Stromal cell of bone marrow (primary cell): ENCODE results near the gene CTNNA3.

Source experiments
- DNase-seq: peaks from one replicate; pipeline ENCODE4 v3.0.0-alpha.2; 2012; ENCODE audit warnings: low read depth

The CTNNA3 gene

DNA sequence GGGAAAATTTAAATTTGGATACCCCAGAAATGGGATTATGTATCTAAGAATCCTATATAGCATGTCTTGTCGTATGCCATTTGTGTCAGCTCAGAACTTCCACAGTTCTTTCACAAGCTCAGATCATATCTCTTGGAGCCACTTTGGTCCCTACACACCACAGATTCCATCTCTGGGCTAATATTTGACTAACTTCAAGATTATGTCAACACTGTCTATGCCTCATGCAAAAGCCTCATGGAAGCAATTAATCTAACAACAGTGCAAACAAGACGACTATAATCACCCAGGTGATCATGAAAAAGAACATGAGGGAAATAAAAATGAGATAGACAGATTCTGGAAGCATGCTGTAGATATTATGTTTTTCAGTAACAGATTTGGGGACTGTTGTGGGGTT is 581.0 kb downstream of the CTNNA3 start:
- DNase-seq: no peak

DNA sequence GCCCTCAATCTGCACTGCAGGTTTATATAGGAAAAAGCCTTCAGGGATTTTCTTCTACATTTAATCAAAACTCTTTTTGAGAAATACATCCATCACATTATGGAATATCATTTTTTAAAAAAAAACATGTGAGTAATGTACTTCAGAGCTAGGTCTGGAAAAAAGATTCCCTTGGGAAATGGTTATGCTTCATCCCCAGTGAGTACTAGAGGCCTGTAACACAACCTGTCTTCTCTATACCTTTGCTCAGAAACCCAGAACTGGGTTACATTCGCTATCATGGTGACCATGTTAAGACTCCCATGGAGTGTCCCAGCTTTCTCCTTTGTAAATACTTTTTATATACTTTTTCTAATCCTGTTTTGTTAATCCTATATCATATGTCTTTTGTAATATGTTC is 583.2 kb downstream of the CTNNA3 start:
- DNase-seq: no peak

DNA sequence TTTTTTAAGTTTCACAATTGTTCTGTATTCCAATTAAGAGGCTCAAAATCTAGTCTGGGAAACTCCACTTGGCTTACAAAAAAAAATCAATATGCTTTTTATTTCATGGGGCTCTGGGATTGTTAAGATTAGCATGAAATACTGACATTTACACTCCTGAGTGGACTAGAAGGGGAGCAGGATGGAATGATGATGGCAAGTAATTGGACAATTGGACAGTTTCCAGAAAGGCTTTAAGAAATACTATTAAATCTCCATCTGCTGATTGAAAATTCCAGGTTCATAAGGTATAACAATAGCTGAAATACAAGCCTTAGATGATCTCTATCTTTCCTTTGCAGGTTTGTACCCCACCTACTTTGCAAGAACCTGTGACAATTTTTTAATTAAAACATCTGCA is 585.7 kb downstream of the CTNNA3 start:
- no peak for DNase-seq

DNA sequence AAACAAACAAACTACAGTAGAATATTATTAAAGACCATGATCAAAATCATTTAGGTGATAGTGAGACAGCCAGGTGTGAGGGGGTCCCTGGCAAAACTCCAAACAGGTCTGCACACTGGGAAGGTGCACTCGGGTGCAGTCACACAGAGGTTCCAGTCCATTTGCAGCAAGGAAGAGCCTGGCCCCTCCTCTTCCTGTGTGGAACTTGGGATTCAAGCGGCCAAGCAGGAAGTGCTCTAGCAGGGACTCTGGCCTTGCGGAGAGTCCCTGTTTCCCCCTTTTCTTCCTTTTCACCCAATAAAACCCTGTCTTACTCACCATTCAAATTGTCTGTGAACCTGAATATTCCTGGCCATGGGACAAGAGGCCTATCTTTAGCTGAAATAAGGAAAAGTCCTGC is 588.3 kb downstream of the CTNNA3 start:
- DNase-seq: no peak

DNA sequence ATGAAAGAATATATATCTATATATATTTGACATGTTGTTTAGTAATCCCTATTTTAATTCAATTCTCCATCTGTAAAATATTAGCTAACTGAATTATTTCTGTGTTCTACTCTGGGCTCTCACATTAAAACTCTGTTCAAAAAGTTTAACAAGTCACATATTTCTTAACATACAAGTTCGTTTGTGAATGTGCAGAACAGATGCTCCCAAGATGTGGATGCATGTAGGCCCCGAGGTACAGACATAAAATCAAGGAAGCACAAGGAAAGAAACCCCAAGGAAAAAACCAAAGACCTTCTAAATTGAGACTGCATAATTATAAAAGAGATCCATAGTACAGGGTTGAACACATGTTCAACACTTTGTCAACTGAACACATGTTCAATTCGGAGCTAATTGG is 595.0 kb downstream of the CTNNA3 start:
- no peak for DNase-seq

DNA sequence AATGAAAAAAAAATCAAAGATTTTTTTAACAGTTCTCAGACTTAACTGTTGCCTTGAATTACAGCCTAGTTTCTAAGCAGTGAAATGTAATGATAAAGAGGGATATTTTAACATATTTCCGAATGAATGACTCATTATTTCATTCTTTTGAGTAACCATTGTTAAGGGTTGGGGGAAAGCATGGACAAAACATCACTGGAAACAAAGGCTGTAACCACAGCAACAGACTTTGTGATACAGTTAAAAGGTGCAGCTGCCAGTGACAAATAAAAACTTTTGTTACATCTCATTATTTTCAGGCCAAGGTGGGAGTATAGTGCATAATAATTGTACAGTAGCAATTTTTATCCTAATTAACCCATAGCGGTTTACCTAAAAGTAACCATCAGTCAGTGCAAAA is 597.5 kb downstream of the CTNNA3 start:
- no peak for DNase-seq

DNA sequence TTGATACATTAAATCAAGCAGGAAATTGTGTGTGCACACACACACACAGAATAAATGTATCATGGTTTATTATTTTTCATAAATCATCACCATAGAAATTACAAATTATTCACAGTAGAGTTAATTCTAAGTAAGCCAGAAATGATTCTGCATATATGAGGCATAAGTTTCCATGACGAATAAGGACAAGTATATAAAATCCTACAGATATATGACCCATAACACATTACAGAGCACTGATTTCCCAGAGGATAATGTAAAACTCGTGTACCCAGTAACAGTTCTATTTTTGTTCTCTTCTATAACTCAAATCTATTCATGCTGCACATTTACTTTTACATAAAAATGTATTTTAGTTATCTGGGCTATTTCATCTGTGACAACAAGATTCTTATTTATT is 600.5 kb downstream of the CTNNA3 start:
- no peak for DNase-seq

DNA sequence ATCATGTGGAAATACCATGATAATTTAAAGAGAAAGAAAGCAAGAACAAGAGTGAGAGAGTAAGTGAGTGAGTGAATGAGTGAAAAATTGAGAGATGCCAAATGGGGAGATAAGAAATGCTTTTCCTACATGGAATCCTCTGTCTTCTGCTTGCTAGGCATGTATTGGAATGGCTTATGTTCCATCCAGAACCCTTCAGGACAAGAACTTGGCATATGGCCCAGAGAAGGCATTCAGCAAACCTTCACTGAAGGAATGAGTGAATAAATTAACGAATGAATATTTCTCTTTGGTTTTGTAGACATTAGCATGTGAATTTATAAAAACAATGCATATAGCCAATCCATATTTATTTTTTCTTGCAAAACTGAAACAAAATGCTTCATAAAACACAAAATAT is 608.0 kb downstream of the CTNNA3 start:
- DNase-seq: no peak

DNA sequence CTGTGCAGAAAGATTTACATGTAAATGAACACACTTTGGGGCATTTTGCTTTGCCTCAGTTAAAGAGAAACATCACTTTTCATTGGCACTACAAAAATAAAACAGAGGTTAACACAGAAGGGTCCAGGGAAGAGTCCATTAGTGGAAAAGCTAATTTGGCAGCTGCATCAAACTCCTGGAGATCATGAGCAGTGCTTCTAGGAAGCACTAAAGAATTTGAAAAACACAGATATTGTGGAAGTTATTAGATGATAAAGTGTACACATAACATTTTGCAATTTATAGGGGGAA is 608.9 kb downstream of the CTNNA3 start:
- no peak for DNase-seq

DNA sequence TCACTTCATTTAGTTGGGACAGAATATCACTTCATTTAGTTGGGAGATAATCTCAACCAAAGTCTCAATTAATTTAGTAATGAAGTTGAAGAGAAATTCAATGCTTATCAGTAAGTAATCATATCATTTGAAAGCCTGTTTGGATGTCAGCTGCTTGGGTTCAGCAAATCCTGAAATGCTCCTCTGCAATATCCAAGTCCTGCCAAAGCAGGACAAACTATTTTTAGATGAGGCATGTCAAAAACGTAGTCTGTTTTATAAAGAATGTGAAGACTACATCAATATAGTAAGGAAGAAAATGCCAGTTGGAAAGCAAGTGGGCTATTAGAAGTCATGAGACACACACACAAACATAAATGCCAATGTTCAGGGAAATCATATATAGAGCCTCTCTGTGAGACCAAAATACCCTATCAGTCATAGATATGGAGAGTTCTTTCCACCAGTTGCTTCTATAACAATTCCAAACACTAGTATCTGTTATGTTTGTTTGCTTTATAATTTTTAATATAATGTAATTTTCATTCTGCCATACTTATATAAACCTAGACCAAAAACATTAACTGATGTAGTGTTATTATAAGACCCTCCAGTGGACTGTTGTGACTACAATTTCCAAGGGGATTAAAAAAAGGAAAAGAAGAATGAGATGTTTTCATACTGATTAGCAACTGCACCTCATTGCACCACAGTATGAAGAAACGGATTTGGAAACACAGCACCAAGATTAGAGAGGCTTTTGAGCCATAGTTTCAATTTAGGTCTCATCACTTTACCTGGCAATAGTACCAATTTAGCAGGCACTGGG is 609.5 kb downstream of the CTNNA3 start:
- no peak for DNase-seq

DNA sequence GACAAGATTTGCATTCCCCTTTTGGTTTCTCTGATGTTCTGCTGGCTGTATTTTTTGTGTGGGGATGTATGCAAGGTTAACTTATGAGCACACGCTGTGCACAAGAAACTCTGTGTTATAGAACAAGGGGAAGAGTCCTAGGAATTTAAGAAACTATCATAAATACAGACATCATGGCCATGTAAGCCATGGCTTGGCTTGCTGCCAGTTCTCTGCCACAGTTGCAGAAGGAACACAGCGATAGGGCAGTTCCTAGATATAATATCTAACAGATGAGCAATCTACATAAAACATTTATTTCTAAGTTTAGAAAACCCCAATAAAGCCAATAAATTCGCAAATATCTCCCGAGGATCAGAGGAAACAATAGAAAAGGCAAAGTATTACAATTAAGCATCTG is 616.9 kb downstream of the CTNNA3 start:
- DNase-seq: no peak

DNA sequence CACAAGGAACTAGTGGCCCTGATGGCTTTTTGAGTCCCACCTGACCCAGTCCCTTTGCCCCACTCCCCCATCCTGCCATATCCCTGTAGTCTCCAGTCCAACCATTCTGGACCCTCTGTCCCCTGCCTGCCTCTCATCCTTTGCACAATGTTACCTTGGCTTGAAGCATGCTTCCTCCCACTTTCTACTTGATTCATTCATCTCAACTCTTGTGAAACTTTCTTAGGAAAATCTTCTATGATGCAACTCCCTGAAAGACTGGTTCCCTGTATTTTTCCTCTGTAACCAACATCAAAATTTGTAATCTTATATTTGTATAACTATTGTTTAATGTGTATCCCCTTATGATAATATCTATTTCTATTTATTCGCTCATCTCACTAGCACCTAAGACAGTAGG is 618.6 kb downstream of the CTNNA3 start:
- no peak for DNase-seq

DNA sequence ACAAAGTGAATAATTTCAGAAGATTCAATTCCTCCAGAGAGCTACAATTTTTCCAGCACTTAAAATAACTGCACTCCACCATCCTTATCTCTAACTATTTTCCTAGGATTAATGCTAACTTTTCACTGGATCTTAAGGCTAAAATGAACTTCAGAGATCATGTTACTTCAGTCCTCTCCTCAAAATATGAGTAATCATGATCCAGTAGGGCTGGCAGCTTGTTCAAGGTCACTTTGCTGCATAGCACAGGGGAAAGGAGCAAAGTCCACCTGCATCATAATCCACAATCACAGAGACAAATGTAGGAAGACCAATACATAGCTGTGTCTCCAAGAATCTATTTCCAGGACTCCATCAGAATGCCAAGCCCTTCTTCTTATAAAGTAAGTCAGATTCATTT is 619.9 kb downstream of the CTNNA3 start:
- no peak for DNase-seq

DNA sequence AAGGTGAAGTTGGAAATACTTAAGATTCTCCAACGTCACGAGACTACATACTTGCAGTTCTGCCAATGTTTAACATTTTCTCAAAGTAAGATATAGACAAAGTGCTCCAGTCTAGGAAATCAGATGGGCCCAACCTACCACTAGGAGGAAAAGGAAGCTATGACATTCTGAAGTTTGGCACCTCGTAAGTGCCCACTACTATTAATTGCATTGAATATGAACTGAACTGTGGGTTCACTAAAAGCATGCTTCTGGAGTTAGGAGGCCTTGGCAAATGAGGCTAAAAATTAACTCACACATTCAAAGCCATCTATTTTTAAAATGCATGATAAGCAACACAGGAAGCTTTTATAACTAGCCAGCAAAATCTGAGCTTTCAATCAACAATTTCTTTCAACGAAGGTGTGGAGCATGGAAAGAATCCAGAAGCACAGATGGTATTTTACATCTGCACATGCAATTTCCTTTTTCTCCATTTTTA is 620.5 kb downstream of the CTNNA3 start:
- no peak for DNase-seq

DNA sequence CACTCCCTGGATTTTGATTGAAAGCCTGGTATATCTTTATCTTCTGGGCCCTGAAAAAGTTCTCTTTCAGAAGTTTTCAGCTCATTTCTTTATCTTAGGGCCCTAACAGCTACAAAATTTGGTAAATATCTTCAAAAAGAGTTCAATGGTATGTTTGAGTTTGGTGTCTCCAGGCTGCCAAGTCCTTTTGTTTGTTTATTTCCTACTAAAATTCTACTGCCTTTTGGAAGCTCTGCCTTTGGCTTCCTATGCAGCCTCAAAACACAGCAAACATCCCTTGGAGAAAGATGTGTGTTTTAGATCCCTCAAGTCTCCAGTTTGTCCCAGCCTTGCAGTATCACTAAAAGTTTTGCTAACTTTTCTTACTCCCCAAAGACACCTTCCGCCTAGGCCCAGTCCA is 623.3 kb downstream of the CTNNA3 start:
- DNase-seq: no peak

DNA sequence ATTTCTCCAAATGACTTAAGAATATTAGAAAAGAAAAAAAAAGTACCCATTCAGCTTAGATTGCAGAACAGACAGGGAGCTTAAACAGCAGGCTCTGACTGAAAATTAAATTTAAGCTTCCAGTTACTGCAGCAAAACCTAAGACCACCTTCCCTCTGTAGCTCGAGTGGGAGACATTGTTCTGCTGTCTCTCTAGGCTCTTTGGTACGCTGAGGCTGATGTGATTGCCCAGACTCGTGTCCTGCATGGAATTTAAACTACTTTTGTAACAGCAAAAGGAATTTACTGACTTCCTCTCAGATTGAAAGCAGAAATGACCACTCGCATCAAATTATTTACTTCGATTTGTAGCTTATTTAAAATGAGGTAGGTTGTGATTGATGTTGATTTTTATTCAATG is 645.6 kb downstream of the CTNNA3 start:
- no peak for DNase-seq

DNA sequence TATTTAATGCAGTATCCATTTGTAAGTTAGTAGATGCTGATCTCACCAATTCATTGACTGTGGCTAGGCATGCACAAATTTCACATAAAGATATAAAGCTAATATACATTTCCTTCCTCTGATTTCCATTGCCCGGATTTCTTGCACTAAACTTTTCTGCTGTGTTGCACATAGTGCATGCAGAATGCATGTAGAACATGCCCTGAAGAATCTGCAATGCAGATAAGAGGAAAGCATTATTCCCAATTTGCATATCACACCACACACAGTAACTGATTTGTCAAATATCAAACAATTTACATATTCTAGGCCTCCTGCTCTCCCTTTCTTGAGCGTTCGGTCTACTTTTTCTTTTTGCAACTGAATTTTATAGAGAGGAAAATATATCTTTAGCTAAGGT is 646.0 kb downstream of the CTNNA3 start:
- no peak for DNase-seq

DNA sequence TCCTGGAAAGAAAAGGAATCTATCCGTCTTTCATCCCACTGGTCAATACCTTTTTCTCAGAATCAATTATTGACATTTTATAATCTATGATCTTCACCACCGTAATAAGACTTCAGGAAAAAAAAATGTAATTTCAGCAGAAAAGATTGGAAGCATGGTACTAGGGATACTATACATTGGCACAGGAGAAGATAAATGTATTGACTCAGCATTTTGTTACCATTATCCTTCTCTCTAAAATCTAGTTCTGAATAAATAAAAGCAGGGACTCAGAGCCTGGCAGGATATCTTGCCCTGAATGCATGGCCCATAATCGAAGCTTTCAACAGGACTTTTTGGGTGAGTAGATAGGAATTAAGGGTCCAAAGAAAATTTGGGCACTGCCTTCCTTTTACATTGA is 649.5 kb downstream of the CTNNA3 start:
- no peak for DNase-seq

DNA sequence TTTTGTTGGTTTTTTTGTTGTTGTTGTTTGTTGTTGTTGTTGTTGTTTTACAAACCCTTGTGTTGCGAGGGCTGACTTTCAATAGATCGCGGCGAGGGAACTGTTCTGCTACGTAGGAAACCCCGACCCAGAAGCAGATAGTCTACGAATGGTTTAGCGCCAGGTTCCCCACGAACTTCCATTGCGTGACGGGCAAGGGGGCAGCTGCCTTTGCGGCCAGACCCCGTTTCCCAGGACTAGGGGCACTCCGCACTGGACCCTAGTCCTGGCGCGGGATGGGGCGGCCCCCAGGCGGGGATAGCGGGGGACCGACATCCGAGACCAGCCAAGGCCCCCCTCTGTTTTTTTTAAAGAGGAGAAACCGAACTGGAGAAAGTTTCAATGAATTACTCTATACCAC is 650.6 kb downstream of the CTNNA3 start:
- no peak for DNase-seq

DNA sequence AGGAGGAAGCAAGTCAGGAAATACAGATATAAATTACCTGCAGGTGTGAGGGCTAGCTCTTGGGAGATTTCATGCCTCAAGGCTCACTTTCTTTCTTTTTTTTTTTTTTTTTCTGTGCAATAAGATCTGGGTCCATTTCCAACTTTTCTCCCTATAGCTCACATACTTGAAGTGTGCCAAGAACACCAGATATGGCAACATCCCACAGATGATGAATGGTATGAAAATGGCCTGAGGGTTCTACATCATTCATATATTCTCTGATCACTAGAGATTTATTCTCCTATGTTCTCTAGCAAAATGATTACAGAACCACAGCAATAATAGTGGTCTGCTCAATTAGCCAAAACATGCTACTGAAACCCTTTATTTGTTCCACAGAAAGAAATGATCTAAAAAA is 653.0 kb downstream of the CTNNA3 start:
- DNase-seq: no peak

DNA sequence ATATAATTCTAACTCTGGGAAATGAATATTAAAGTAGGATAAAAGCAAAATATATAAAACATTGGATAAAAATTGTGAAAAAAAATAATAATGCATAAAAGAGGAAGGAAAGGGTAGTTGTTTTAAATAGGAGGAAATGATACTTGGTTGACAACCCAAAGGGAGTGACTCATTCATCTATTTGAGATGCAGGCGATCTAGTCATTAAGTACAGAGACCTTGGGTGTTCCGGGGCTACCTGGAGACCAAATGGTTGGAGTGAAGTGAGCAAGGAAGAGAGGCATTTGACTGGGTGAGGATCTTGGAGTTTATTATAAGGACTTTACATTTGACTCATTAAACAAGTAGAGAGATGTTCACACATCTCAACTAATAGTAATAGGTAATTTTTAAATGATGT is 659.2 kb downstream of the CTNNA3 start:
- DNase-seq: no peak

DNA sequence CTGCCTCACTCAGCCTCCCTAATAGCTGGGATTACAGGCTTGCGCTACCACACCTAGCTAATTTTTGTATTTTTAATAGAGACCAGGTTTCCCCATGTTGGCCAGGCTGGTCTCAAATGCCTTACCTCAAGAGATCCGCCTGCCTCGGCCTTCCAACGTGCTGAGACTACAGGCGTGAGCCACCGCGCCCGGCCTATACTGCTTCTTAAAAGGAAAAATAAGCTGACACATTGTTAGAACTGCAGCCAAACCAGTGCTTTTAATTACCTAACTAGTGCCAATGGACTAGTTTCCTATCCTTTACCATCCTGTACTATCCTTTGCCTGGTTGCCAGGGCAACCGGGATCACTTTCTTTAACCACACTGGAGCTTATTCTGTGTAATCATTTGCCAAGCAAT is 662.1 kb downstream of the CTNNA3 start:
- no peak for DNase-seq

DNA sequence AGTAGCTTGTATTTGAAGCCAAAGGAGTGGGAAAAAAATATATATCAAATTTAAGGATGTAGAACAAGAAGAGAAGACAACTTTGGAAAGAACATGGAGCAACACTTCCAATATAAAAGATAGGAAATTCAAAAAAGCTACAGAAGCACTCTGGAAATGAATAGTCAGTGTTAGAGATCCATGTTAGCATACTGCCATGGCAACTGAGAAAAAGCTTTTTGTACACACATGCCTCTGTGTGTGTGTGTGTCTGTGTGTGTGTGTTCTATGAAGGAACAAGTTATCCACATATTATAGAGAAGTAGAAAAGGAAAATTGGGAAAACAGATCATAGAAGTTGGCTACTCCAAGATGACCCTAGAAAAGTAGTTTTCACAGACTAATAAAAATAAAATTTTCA is 673.9 kb downstream of the CTNNA3 start:
- DNase-seq: no peak

DNA sequence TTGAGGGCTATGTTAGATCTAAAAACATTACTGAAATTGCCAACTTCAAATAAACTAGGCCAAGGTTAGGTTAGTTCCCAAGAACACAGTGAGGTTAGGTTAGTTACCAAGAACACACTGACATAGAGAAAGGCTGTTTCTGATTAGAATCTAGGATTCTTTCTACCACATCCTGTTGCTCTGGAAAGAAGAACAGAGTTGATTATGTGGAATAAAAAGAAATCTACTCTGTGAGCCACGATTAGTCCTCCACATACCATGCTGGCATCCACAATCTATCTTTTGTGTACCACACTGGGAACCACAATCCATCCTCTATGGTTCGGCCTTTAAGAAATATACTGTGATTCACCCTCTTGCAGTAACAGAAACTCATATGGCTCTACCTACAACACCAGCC is 678.8 kb downstream of the CTNNA3 start:
- no peak for DNase-seq

DNA sequence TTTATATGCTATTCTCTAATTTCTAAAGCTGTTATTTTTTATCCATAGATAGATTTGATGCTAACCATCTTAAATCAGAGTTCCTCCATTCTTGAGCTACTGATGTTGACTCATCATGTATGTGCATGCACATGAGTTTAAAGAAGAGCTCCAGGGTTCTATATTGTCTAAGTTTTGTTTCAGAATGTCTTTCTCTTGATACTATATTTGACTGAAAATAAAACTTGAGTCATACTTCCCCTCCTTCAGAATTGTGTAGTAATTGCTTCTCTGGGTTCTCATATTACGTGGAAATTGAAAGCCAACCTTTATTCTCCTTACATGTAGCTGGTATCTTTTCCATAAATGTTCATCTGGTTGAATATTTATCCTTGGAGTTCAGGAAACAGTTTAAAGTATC is 680.8 kb downstream of the CTNNA3 start:
- no peak for DNase-seq
